Osteocyte (in vitro differentiated cells): ENCODE data around the gene UFSP2. TPM values are rescaled to one million over a fixed set of nuclear protein-coding genes. Genes with fewer than 3 reads are reported as not detected.

Source experiments
- DNase-seq: peaks from one replicate; pipeline ENCODE4 v3.0.0; 2021; ENCODE audit warnings: mixed read lengths; ENCODE audit not compliant: unreplicated experiment; ENCODE audit errors: extremely low spot score
- H3K27ac Mint-ChIP-seq: one replicate; pipeline ENCODE4 v1.8.0; 2021; ENCODE audit warnings: mild to moderate bottlenecking, mixed read lengths; ENCODE audit not compliant: unreplicated experiment
- H3K27me3 Mint-ChIP-seq: one replicate; pipeline ENCODE4 v1.8.0; 2021; ENCODE audit warnings: mixed read lengths; ENCODE audit not compliant: unreplicated experiment
- H3K36me3 Mint-ChIP-seq: one replicate; pipeline ENCODE4 v1.8.0; 2021; ENCODE audit warnings: mixed read lengths; ENCODE audit not compliant: unreplicated experiment
- H3K4me1 Mint-ChIP-seq: one replicate; pipeline ENCODE4 v1.8.0; 2021; ENCODE audit warnings: mixed read lengths; ENCODE audit not compliant: unreplicated experiment
- H3K4me3 Mint-ChIP-seq: one replicate; pipeline ENCODE4 v1.8.0; 2021; ENCODE audit warnings: mild to moderate bottlenecking, moderate library complexity, mixed read lengths; ENCODE audit not compliant: unreplicated experiment
- H3K9me3 Mint-ChIP-seq: one replicate; pipeline ENCODE4 v1.8.0; 2021; ENCODE audit warnings: mixed read lengths; ENCODE audit not compliant: unreplicated experiment
- CTCF ChIP-seq: fragments of 200-600 bp; sonication (generic); IDR thresholded peaks from 2 replicates; pipeline ENCODE4 v1.5.0; 2021; ENCODE audit warnings: antibody characterized with exemption, mild to moderate bottlenecking, moderate library complexity
- total RNA-seq: library from RNA; stranded (reverse); gene quantifications from 2 replicates; pipeline ENCODE4 v1.2.1, GENCODE V29; 2021

Gene UFSP2
- total RNA-seq, 1 donor from 2014 or later, result 28.6 TPM

GRCh38 chr4:185405296-185405999 is 20.3 kb downstream of the UFSP2 start:
- no peak overlapping the region for H3K27ac Mint-ChIP-seq
- no peak overlapping the region for H3K4me3 Mint-ChIP-seq
- no peaks in the 10 kb centered on the region for H3K27me3 Mint-ChIP-seq
- no peaks in the 10 kb centered on the region for H3K4me1 Mint-ChIP-seq
- peaks cover 6% of the 10 kb centered on the region for H3K9me3 Mint-ChIP-seq
- DNase-seq, result no peak
- peaks cover 52% of the 10 kb centered on the region for H3K36me3 Mint-ChIP-seq
- no peak for TF ChIP-seq CTCF

GRCh38 chr4:185404031-185404430 is 21.7 kb downstream of the UFSP2 start:
- Mint-ChIP-seq H3K9me3 (no peaks in the 10 kb centered on the region), H3K4me3 (no peak overlapping the region), H3K27me3 (no peaks in the 10 kb centered on the region), H3K27ac (no peak overlapping the region), H3K36me3 (peaks cover 55% of the 10 kb centered on the region), H3K4me1 (no peaks in the 10 kb centered on the region)
- no peak for TF ChIP-seq CTCF
- DNase-seq, result no peak

GRCh38 chr4:185399466-185399865 is 26.3 kb downstream of the UFSP2 start:
- no peak for TF ChIP-seq CTCF
- no peak for DNase-seq
- H3K27ac Mint-ChIP-seq, result no peak overlapping the region
- H3K27me3 Mint-ChIP-seq, result no peaks in the 10 kb centered on the region
- H3K4me1 Mint-ChIP-seq, result peaks cover 21% of the 10 kb centered on the region
- H3K9me3 Mint-ChIP-seq, result no peaks in the 10 kb centered on the region
- H3K36me3 Mint-ChIP-seq, result peaks cover 31% of the 10 kb centered on the region
- H3K4me3 Mint-ChIP-seq, result no peak overlapping the region

- peaks cover 23% of the 10 kb centered on the region for H3K4me1 Mint-ChIP-seq
- no peak for TF ChIP-seq CTCF
- H3K36me3 Mint-ChIP-seq, result peaks cover 29% of the 10 kb centered on the region
- H3K9me3 Mint-ChIP-seq, result no peaks in the 10 kb centered on the region
- H3K27me3 Mint-ChIP-seq, result no peaks in the 10 kb centered on the region
- no peak for DNase-seq
- H3K4me3 Mint-ChIP-seq, result no peak overlapping the region
- H3K27ac Mint-ChIP-seq, result no peak overlapping the region
Measured at GRCh38 chr4:185398618-185399017, 27.1 kb downstream of the UFSP2 start.

- Mint-ChIP-seq H3K4me3 (peak within 1 kb of the TSS; percentile 83), H3K4me1 (peaks cover 23% of the 10 kb centered on the region), H3K36me3 (peaks cover 19% of the 10 kb centered on the region), H3K9me3 (no peaks in the 10 kb centered on the region), H3K27me3 (no peaks in the 10 kb centered on the region), H3K27ac (peak within 1 kb of the TSS; percentile 94)
- DNase-seq, result no peak
- no peak for TF ChIP-seq CTCF
Measured at GRCh38 chr4:185396724-185397385, 28.9 kb downstream of the UFSP2 start, which contains the start of gene ANKRD37. Gene ANKRD37 (plus strand): TSS chr4:185396841. CDS start chr4:185396924, 83 bp downstream.
